Heart right ventricle (tissue), 16 donors: ENCODE measurements around the gene GPR15. TPM values are rescaled to one million over a fixed set of nuclear protein-coding genes. Genes with fewer than 3 reads are reported as not detected.

Experiments
- ATAC-seq, 8 donors: fragments of 200-7000 bp; cut with Tn5 transposase; one replicate each; pipeline ENCODE4 v1.9.1; 2020; ENCODE audit warnings: mild to moderate bottlenecking in 8 of 8, moderate library complexity in 8 of 8, moderate number of reproducible peaks in 1 of 8
- DNase-seq, 2 donors: peaks; one replicate each; pipeline ENCODE4 v3.0.0-alpha.2; 2020
- H3K27ac ChIP-seq, 10 donors: fragments of 200-600 bp; sonication (generic) in 2 of 10; one replicate each; pipeline versions ENCODE4 v1.5.0 to v1.8.0; 2020 to 2022; ENCODE audit warnings: mild to moderate bottlenecking in 3 of 10
- H3K27me3 ChIP-seq, 7 donors: fragments of 200-600 bp; one replicate each; pipeline ENCODE4 v1.8.0; 2021 to 2022; ENCODE audit warnings: mild to moderate bottlenecking in 2 of 7
- H3K36me3 ChIP-seq, 9 donors: fragments of 200-600 bp; sonication (generic) in 1 of 9; one replicate each; pipeline versions ENCODE4 v1.5.0 to v1.8.0; 2020 to 2022; ENCODE audit warnings: mild to moderate bottlenecking in 2 of 9
- H3K4me1 ChIP-seq, 9 donors: fragments of 200-600 bp; sonication (generic) in 1 of 9; one replicate each; pipeline versions ENCODE4 v1.5.0 to v1.8.0; 2020 to 2022; ENCODE audit warnings: mild to moderate bottlenecking in 4 of 9
- H3K4me3 ChIP-seq, 10 donors: fragments of 200-600 bp; sonication (generic) in 2 of 10; one replicate each; pipeline versions ENCODE4 v1.5.0 to v1.8.0; 2020 to 2022; ENCODE audit warnings: mild to moderate bottlenecking in 7 of 10, moderate library complexity in 2 of 10
- H3K9me3 ChIP-seq, 11 donors: fragments of 200-600 bp in 10 of 11; sonication (generic) in 2 of 11; one replicate each; pipeline versions ENCODE4 v1.5.0 to v1.8.0; 2013 to 2022; ENCODE audit warnings: mild to moderate bottlenecking in 2 of 11, control low read depth in 1 of 11, moderate library complexity in 1 of 11
- WGBS, 2 donors: extraction: QIAGEN DNeasy Blood & Tissue Kit; methylation state at CpG; one replicate each; pipeline ENCODE4 v1.1.7; 2013; ENCODE audit warnings: inconsistent platforms in 1 of 2; 5-methylcytosine and 5-hydroxymethylcytosine counted together
- intact Hi-C, 10 donors: fragments of 100-400 bp; cut with DNase I; formaldehyde crosslinking; loops; one replicate each; pipeline versions ENCODE4 v1.11.1 to v1.14.2; 2022
- polyA plus RNA-seq, 2 donors: library from polyadenylated mRNA; stranded (reverse); fragments of 200-250 nt; gene quantifications; one replicate each; pipeline ENCODE4 v1.2.3, GENCODE V29; 2013
- total RNA-seq, 10 donors: library from RNA; stranded (reverse); fragmentation: NEBNext Ultra II Directional in 3 of 10; extraction: Animal tissue kit (Norgen Biotek cat#: 25700) in 3 of 10; gene quantifications; one replicate each; pipeline versions ENCODE4 v1.2.1 to v1.2.4, GENCODE V29; 2021 to 2023
- TF ChIP-seq, protein P1 (sequence below), 9 donors: fragments of 200-600 bp; sonication (generic) in 2 of 9; IDR thresholded peaks; one replicate each; pipeline versions ENCODE4 v1.5.0 to v1.8.0; 2021 to 2022; ENCODE audit warnings: antibody characterized with exemption in 9 of 9, mild to moderate bottlenecking in 5 of 9, moderate library complexity in 1 of 9
- donor health status: Arrhythmogenic right ventricular cardiomyopathy.
- donor health status: ischemic (EF 13 %, LVEDD 7.1; RV severe dilation, severe dysfunction).
- donor health status: healthy with polysubstance abuse.
- donor health status: DM: no; HTN: yes; CAD: no.
- donor health status: DM: no; HTN: no; CAD: no.
- donor health status: ischemic (EF 25% LVEDD 6.9; RV normal size, moderate dysfunction).
- donor health status: ischemic (EF 25% LVEDD 5.7; RV mildly dilated, moderate dysfunction).
- donor health status: healthy.
- donor health status: DM: yes; HTN: yes; CAD: no.
- donor health status: Ischemic cardiomyopathy.
- donor health status: ischemic (EF 35%, LVEDD 5.7; RV mildly dilated, moderate dysfunction).
- donor health status: nonischemic (EF 11% LVEDD 7.7; RV severe dilation, severe dysfunction).
- donor health status: DM: yes; HTN: yes; CAD: no.
- donor health status: PGD.
- donor health status: ischemic (EF 29% LVEDD 5.4; RV normal size, mild dysfunction).
- donor health status: nonischemic (EF 23%, LVEDD 6.1; RV moderate dilation, normal function).

Gene GPR15
- total and polyA plus RNA-seq, 12 donors, result 0.21 TPM; not detected in 11

DNA sequence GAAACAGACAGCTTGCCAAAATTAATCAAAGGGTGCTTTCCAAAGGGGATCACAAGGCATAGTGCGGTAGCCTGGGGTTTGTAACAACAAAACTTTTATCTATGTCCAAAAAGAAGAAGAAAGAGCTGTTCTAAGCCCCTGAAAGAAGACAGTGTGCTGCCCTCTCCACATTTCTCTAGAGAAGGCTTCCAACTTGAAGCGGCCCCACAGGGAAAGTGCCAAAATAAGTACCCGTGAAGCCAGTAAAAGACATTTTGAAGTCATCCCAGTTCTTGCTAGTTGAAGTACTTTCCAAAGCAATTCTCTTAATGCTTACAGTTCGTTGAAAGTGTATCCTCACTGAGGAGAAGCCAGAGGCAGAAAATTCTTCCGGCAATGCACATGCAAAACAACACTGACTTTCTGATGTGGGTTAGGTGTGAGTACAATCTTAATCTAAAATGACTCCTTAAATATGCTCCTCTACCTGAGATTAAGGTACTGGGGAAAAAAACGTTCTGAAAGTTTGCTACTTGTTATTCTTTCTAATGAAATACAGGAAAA, 21.3 kb downstream of the GPR15 start:
- no peak for DNase-seq
- H3K4me3 ChIP-seq, result no peak overlapping the region
- H3K27me3 ChIP-seq, result peaks cover 0 to 6% (median 0%) of the 10 kb centered on the region in 7 donors
- H3K36me3 ChIP-seq, result no peaks in the 10 kb centered on the region
- 69 to 79% methylated on average over 6 of the region's 6 CpGs for WGBS, 2 donors
- ATAC-seq, result no peak
- TF ChIP-seq, protein P1, sequence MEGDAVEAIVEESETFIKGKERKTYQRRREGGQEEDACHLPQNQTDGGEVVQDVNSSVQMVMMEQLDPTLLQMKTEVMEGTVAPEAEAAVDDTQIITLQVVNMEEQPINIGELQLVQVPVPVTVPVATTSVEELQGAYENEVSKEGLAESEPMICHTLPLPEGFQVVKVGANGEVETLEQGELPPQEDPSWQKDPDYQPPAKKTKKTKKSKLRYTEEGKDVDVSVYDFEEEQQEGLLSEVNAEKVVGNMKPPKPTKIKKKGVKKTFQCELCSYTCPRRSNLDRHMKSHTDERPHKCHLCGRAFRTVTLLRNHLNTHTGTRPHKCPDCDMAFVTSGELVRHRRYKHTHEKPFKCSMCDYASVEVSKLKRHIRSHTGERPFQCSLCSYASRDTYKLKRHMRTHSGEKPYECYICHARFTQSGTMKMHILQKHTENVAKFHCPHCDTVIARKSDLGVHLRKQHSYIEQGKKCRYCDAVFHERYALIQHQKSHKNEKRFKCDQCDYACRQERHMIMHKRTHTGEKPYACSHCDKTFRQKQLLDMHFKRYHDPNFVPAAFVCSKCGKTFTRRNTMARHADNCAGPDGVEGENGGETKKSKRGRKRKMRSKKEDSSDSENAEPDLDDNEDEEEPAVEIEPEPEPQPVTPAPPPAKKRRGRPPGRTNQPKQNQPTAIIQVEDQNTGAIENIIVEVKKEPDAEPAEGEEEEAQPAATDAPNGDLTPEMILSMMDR (IDR thresholded peaks at IDR 0.05), result no peak
- H3K4me1 ChIP-seq, result peaks cover 0 to 8% (median 0%) of the 10 kb centered on the region in 9 donors
- H3K27ac ChIP-seq, result peak overlapping the region in 1 of 10 donors; percentile 18
- no peaks in the 10 kb centered on the region for H3K9me3 ChIP-seq
- intact Hi-C loops, result no loop called here

DNA sequence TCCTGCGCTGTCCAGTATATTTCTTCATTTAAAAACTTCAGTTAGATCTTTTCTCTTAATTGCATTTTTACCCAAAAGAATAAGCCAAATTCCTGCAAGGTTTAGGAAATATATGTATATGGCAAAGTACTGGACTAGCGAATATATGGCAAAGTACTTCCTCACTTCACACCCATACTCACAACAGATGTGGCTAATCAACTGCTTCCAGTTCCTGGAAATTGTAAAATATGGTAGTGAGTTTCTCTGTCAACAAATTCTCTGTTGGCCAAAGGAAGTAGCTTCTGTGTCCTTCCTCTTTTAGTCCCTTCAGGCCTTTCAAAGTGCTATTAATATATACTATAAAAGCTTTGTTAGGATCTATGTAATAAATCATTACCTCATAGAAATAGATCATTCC, 22.0 kb downstream of the GPR15 start:
- H3K36me3 ChIP-seq, result no peaks in the 10 kb centered on the region
- intact Hi-C loops, result no loop called here
- H3K4me1 ChIP-seq, result peaks cover 0 to 8% (median 0%) of the 10 kb centered on the region in 9 donors
- H3K27ac ChIP-seq, result peak overlapping the region in 1 of 10 donors; percentile 18
- H3K9me3 ChIP-seq, result no peaks in the 10 kb centered on the region
- TF ChIP-seq, protein P1 (IDR thresholded peaks at IDR 0.05), result no peak
- H3K27me3 ChIP-seq, result peaks cover 0 to 4% (median 0%) of the 10 kb centered on the region in 7 donors
- WGBS, 2 donors, result 71 to 73% methylated on average over 2 of the region's 2 CpGs
- ATAC-seq (peak in 3 of 8 donors; percentile 16 to 51 (median 44)), DNase-seq (no peak)
- H3K4me3 ChIP-seq, result no peak overlapping the region

- ATAC-seq (no peak), DNase-seq (no peak)
- Histone ChIP-seq H3K4me1 (peaks cover 0 to 8% (median 0%) of the 10 kb centered on the region in 9 donors), H3K9me3 (peaks cover 0 to 1% (median 0%) of the 10 kb centered on the region in 11 donors), H3K4me3 (no peak overlapping the region), H3K27me3 (peaks cover 0 to 4% (median 0%) of the 10 kb centered on the region in 7 donors), H3K36me3 (no peaks in the 10 kb centered on the region), H3K27ac (no peak overlapping the region)
- 91 to 95% methylated on average over 2 of the region's 2 CpGs for WGBS, 2 donors
- intact Hi-C loops, result no loop called here
- TF ChIP-seq, protein P1 (IDR thresholded peaks at IDR 0.05), result no peak
Measured at GRCh38 chr3:98554580-98554979, 22.8 kb downstream of the GPR15 start.

DNA sequence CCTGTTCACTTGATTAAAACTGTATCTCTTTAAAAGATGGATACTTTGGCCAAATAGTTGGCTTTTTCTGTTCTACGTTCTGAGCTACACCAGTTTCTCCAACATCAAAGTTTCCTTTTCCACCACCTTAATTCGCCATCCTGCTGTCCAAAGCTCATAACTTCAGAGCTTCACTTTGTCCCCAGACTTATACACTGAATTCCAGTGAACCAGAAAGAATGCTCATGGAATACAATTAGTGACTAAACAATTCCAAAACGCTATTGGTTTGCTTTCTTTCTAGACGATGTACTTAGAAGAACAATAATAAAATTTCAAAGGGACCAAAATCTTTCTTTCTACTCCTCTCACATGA, 23.2 kb downstream of the GPR15 start:
- Histone ChIP-seq H3K9me3 (peaks cover 0 to 4% (median 0%) of the 10 kb centered on the region in 11 donors), H3K4me3 (no peak overlapping the region), H3K4me1 (peaks cover 0 to 8% (median 0%) of the 10 kb centered on the region in 9 donors), H3K27ac (no peak overlapping the region), H3K36me3 (no peaks in the 10 kb centered on the region), H3K27me3 (peaks cover 0 to 4% (median 0%) of the 10 kb centered on the region in 7 donors)
- intact Hi-C loops, result no loop called here
- no peak for DNase-seq
- TF ChIP-seq, protein P1 (IDR thresholded peaks at IDR 0.05), result no peak
- no peak for ATAC-seq
- WGBS, 2 donors, result 76 to 89% methylated on average over 4 of the region's 4 CpGs
